H9 (cell line): ENCODE results near the gene TRAT1. TPM values are rescaled to one million over a fixed set of nuclear protein-coding genes. Genes with fewer than 3 reads are reported as not detected.

ENCODE experiments used
- DNase-seq: peaks from one replicate; pipeline ENCODE4 v3.0.0-alpha.2; 2017
- H2AFZ ChIP-seq: one replicate; pipeline ENCODE4 v1.6.1; 2013; ENCODE audit warnings: mild to moderate bottlenecking, low read length, control low read depth, moderate library complexity
- H2AK5ac ChIP-seq: 2 replicates; pipeline ENCODE4 v1.6.1; 2013; ENCODE audit warnings: low read length, control low read depth, mixed read lengths; ENCODE audit not compliant: insufficient read length
- H2BK120ac ChIP-seq: one replicate; pipeline ENCODE4 v1.6.1; 2013; ENCODE audit warnings: low read depth, mild to moderate bottlenecking, low read length, control low read depth, inconsistent platforms; ENCODE audit not compliant: poor library complexity, severe bottlenecking
- H2BK12ac ChIP-seq: 2 replicates; pipeline ENCODE4 v1.6.1; 2013; ENCODE audit warnings: low read length, control low read depth, mixed read lengths, low read depth; ENCODE audit not compliant: insufficient read length
- H2BK15ac ChIP-seq: 2 replicates; pipeline ENCODE4 v1.6.1; 2013; ENCODE audit warnings: low read depth, low read length, control low read depth
- H2BK20ac ChIP-seq: one replicate; pipeline ENCODE4 v1.6.1; 2013; ENCODE audit warnings: low read depth, mild to moderate bottlenecking, low read length, control low read depth, inconsistent platforms; ENCODE audit not compliant: poor library complexity, severe bottlenecking
- H2BK5ac ChIP-seq: 2 replicates; pipeline ENCODE4 v1.6.1; 2013; ENCODE audit warnings: low read length, control low read depth, mixed read lengths; ENCODE audit not compliant: insufficient read length
- H3K14ac ChIP-seq: 2 replicates; pipeline ENCODE4 v1.6.1; 2013; ENCODE audit warnings: low read length, control low read depth; ENCODE audit not compliant: insufficient read depth
- H3K18ac ChIP-seq: 2 replicates; pipeline ENCODE4 v1.6.1; 2013; ENCODE audit warnings: low read depth, mild to moderate bottlenecking, mixed read lengths, low read length, control low read depth; ENCODE audit not compliant: insufficient read length
- H3K23ac ChIP-seq: 2 replicates; pipeline ENCODE4 v1.6.1; 2013; ENCODE audit warnings: low read length, control low read depth, mixed read lengths, low read depth; ENCODE audit not compliant: insufficient read length
- H3K23me2 ChIP-seq: 2 replicates; pipeline ENCODE4 v1.6.1; 2013; ENCODE audit warnings: low read depth, mild to moderate bottlenecking, mixed read lengths, low read length, control low read depth; ENCODE audit not compliant: insufficient read length, poor library complexity, severe bottlenecking
- H3K27ac ChIP-seq: 2 replicates; pipeline ENCODE4 v1.5.1; 2013; ENCODE audit warnings: low read length, control low read depth, mixed read lengths, low read depth; ENCODE audit not compliant: insufficient read length
- H3K27me3 ChIP-seq: 2 replicates; pipeline ENCODE4 v1.6.1; 2013; ENCODE audit warnings: low read length, control low read depth, inconsistent platforms; ENCODE audit not compliant: insufficient read depth
- H3K4ac ChIP-seq: 2 replicates; pipeline ENCODE4 v1.6.1; 2013; ENCODE audit warnings: low read depth, mild to moderate bottlenecking, control low read depth, inconsistent platforms, low read length, moderate library complexity
- H3K4me1 ChIP-seq: 2 replicates; pipeline ENCODE4 v1.6.1; 2013; ENCODE audit warnings: low read length, control low read depth, inconsistent platforms; ENCODE audit not compliant: insufficient read depth
- H3K4me2 ChIP-seq: 2 replicates; pipeline ENCODE4 v1.6.1; 2013; ENCODE audit warnings: low read length, control low read depth, mixed read lengths; ENCODE audit not compliant: insufficient read length, insufficient read depth
- H3K56ac ChIP-seq: 2 replicates; pipeline ENCODE4 v1.6.1; 2013; ENCODE audit warnings: low read depth, mild to moderate bottlenecking, mixed read lengths, low read length, control low read depth; ENCODE audit not compliant: insufficient read length
- H3K79me1 ChIP-seq: 2 replicates; pipeline ENCODE4 v1.6.1; 2013; ENCODE audit warnings: low read depth, mild to moderate bottlenecking, moderate library complexity, low read length, control low read depth, inconsistent platforms; ENCODE audit not compliant: insufficient read depth, poor library complexity, severe bottlenecking
- H3K79me2 ChIP-seq: 2 replicates; pipeline ENCODE4 v1.6.1; 2013; ENCODE audit warnings: low read length, control low read depth, inconsistent platforms; ENCODE audit not compliant: insufficient read depth
- H3K9ac ChIP-seq: 2 replicates; pipeline ENCODE4 v1.6.1; 2013; ENCODE audit warnings: low read length, control low read depth, mixed read lengths; ENCODE audit not compliant: insufficient read length; ENCODE audit errors: extremely low read depth
- H3K9me3 ChIP-seq: one replicate; pipeline ENCODE4 v1.6.1; 2013; ENCODE audit warnings: low read depth, low read length, inconsistent platforms; ENCODE audit not compliant: control insufficient read depth
- H3T11ph ChIP-seq: one replicate; pipeline ENCODE4 v1.6.1; 2013; ENCODE audit warnings: mild to moderate bottlenecking, low read length, control low read depth, inconsistent platforms
- H4K20me1 ChIP-seq: one replicate; pipeline ENCODE4 v1.6.1; 2013; ENCODE audit not compliant: control insufficient read depth, insufficient read length, insufficient read depth
- H4K5ac ChIP-seq: 2 replicates; pipeline ENCODE4 v1.6.1; 2013; ENCODE audit warnings: low read depth, mild to moderate bottlenecking, mixed read lengths, low read length, control low read depth; ENCODE audit not compliant: insufficient read length
- H4K8ac ChIP-seq: replicated peaks from 2 replicates; pipeline ENCODE4 v1.6.1; 2013; ENCODE audit warnings: low read length, control low read depth, mixed read lengths, low read depth; ENCODE audit not compliant: insufficient read length
- H4K91ac ChIP-seq: 2 replicates; pipeline ENCODE4 v1.6.1; 2013; ENCODE audit warnings: low read depth, mild to moderate bottlenecking, moderate library complexity, mixed read lengths, low read length, control low read depth; ENCODE audit not compliant: insufficient read length
- H3K27ac Mint-ChIP-seq, 3 experiments: 2 replicates in 2 of 3; 3 replicates in 1 of 3; pipeline ENCODE4 v1.8.0; 2020 to 2021; ENCODE audit warnings: mixed read lengths in 3 of 3, mild to moderate bottlenecking in 1 of 3, moderate library complexity in 1 of 3
- H3K27me3 Mint-ChIP-seq: 2 replicates; pipeline ENCODE4 v1.8.0; 2021; ENCODE audit warnings: low read depth, mild to moderate bottlenecking, moderate library complexity, mixed read lengths
- H3K36me3 Mint-ChIP-seq, 3 experiments: 2 replicates in 2 of 3; 3 replicates in 1 of 3; pipeline ENCODE4 v1.8.0; 2020 to 2021; ENCODE audit warnings: low read depth in 3 of 3, mixed read lengths in 3 of 3; ENCODE audit not compliant: insufficient read depth in 1 of 3
- H3K4me1 Mint-ChIP-seq, 2 experiments: 2 replicates each; pipeline ENCODE4 v1.8.0; 2020; ENCODE audit warnings: mixed read lengths in 2 of 2
- H3K4me3 Mint-ChIP-seq, 2 experiments: 2 replicates in 1 of 2; 3 replicates in 1 of 2; pipeline ENCODE4 v1.8.0; 2020 to 2021; ENCODE audit warnings: mild to moderate bottlenecking in 2 of 2, mixed read lengths in 2 of 2, moderate library complexity in 1 of 2
- H3K9me3 Mint-ChIP-seq, 2 experiments: 2 replicates in 1 of 2; 3 replicates in 1 of 2; pipeline ENCODE4 v1.8.0; 2020; ENCODE audit warnings: mild to moderate bottlenecking in 2 of 2, mixed read lengths in 2 of 2, moderate library complexity in 1 of 2
- CTCF ChIP-seq: fragments of 200-600 bp; sonication (generic); conservative IDR thresholded peaks from 3 replicates; pipeline ENCODE4 v1.8.0; 2021; ENCODE audit warnings: antibody characterized with exemption, mild to moderate bottlenecking
- WGBS: extraction: QIAGEN DNeasy Blood & Tissue Kit; methylation state at CpG from one replicate; pipeline ENCODE4 v1.1.7; 2013; ENCODE audit warnings: missing lambda C conversion rate, low lambda C conversion rate, mixed read lengths; ENCODE audit not compliant: insufficient read length; ENCODE audit errors: extremely low coverage; 5-methylcytosine and 5-hydroxymethylcytosine counted together
- total RNA-seq: library from RNA; stranded (reverse); gene quantifications from 2 replicates; pipeline ENCODE4 v1.2.1, GENCODE V29; 2021

Gene TRAT1
- total RNA-seq, 1 experiment from 2014 or later = not detected

DNA sequence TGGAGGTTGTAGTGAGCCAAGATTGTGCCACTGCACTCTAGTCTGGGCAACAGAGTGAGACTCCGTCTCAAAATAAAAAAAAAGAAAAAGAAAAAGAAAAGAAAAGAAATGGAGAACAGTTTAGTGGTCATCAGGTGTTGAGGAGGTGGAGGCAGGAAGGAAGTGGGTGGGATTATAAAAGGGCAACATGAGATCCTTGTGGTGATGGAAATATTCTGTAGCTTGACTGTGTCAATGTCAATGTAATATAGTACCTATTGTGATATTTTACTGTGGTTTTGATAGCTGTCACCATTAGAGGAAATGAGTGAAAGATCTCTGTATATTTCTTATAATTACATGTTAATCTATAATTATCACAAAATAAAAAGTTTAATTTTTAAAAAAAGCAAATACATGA, 60.8 kb downstream of the TRAT1 start:
- peaks cover 3% of the 10 kb centered on the region for H3K4me1 ChIP-seq
- TF ChIP-seq CTCF = no peak
- no peaks in the 10 kb centered on the region for H4K20me1 ChIP-seq
- H3K9me3 ChIP-seq = no peaks in the 10 kb centered on the region
- H2BK120ac ChIP-seq = no peak overlapping the region
- H4K91ac ChIP-seq = no peak overlapping the region
- no peak overlapping the region for H3K4me2 ChIP-seq
- peaks cover 10 to 12% of the 10 kb centered on the region in 2 experiments for H3K4me1 Mint-ChIP-seq
- WGBS = no CpG with 5 or more reads among the region's 1 CpG
- H3K56ac ChIP-seq = no peak overlapping the region
- DNase-seq = no peak
- no peak overlapping the region for H2BK15ac ChIP-seq
- H3K27ac Mint-ChIP-seq = no peak overlapping the region
- H3K23ac ChIP-seq = no peak overlapping the region
- H4K8ac ChIP-seq = no peak overlapping the region
- no peak overlapping the region for H2AFZ ChIP-seq
- H3K79me1 ChIP-seq = no peaks in the 10 kb centered on the region
- H3T11ph ChIP-seq = no peak overlapping the region
- no peak overlapping the region for H2BK20ac ChIP-seq
- H2BK5ac ChIP-seq = no peak overlapping the region
- no peak overlapping the region for H3K4ac ChIP-seq
- H4K5ac ChIP-seq = no peak overlapping the region
- no peaks in the 10 kb centered on the region for H3K23me2 ChIP-seq
- no peaks in the 10 kb centered on the region for H3K27me3 Mint-ChIP-seq
- H3K79me2 ChIP-seq = no peaks in the 10 kb centered on the region
- H3K9ac ChIP-seq = no peak overlapping the region
- no peak overlapping the region for H3K4me3 Mint-ChIP-seq
- H3K27ac ChIP-seq = no peak overlapping the region
- no peaks in the 10 kb centered on the region; a peak in 1 of 5 replicates for H3K9me3 Mint-ChIP-seq
- H3K14ac ChIP-seq = no peak overlapping the region
- H3K36me3 Mint-ChIP-seq = no peaks in the 10 kb centered on the region
- no peaks in the 10 kb centered on the region for H3K27me3 ChIP-seq
- H2BK12ac ChIP-seq = no peak overlapping the region
- no peak overlapping the region for H2AK5ac ChIP-seq
- H3K18ac ChIP-seq = no peak overlapping the region
